ENCODE data around the gene TEKT4. TPM values are rescaled to one million over a fixed set of nuclear protein-coding genes. Genes with fewer than 3 reads are reported as not detected.
"Not testable (repeated sequence)": the region's sequence is repeated elsewhere in the genome, so short reads cannot be mapped to it uniquely, and the experiment has no call there.

The TEKT4 gene, protein sequence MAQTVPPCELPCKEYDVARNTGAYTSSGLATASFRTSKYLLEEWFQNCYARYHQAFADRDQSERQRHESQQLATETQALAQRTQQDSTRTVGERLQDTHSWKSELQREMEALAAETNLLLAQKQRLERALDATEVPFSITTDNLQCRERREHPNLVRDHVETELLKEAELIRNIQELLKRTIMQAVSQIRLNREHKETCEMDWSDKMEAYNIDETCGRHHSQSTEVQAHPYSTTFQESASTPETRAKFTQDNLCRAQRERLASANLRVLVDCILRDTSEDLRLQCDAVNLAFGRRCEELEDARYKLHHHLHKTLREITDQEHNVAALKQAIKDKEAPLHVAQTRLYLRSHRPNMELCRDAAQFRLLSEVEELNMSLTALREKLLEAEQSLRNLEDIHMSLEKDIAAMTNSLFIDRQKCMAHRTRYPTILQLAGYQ
- total RNA-seq (2014; rRNA removed; shearing (Covaris generic); ENCODE audit: low replicate concordance), result not detected in 2 replicates

DNA sequence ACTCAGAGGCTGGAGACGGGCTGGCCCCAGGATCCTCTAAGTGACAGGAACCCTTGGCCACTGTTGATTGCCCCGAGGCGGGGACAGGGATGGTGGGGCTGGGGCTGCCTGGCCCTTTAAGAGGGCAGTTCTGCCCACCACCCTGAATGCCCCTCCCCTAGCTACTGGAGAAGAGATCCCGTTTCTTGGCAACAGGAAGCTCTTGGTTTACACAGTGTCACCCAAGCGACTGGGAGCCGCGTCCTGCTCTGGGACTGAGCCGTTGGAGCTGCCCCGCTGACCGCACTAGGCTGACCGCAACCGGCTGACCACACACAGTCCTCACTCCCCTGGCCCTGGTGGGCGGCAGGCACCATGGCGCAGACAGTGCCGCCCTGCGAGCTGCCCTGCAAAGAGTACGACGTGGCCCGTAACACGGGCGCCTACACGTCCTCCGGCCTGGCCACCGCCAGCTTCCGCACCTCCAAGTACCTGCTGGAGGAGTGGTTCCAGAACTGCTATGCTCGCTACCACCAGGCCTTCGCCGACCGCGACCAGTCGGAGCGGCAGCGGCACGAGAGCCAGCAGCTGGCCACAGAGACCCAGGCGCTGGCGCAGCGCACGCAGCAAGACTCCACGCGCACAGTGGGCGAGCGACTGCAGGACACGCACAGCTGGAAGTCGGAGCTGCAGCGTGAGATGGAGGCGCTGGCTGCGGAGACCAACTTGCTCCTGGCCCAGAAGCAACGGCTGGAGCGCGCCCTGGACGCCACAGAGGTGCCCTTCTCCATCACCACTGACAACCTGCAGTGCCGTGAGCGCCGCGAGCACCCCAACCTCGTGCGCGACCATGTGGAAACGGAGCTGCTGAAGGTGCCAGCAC, at the start of gene TEKT4:
TSS of gene TEKT4 (plus strand) at position 205 of the 862 bp plus-strand sequence. CDS start at position 355, 150 bp downstream.
- H3K4me3 ChIP-seq, result no peak within 1 kb of the TSS
- peaks cover 13% of the 10 kb centered on the region for H3K27me3 ChIP-seq
- no peaks in the 10 kb centered on the region for H3K36me3 ChIP-seq
- no peak for DNase-seq
- H3K9me3 ChIP-seq, result no peaks in the 10 kb centered on the region

DNA sequence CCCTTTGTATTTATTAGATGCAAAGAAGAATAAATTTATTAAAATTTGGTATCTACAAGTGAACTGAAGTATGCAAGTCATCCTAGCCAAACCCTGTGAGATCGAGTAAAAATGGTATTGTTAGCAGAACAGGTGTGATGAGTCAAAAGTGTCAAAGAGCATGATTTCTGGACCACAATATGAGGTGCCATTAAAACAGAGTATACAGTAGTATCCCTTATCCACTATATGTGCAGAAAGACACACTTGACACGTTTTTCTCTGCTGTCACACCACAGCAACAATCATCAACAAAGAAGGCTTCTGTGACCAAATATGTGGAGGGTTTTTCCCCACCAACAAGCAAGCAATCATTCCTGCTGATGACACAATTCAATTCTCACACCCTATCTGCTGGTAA, 32.0 kb upstream of the TEKT4 start:
- H3K4me3 ChIP-seq, H3K27me3 ChIP-seq, H3K36me3 ChIP-seq, H3K9me3 ChIP-seq, DNase-seq: not testable (repeated sequence)

DNA sequence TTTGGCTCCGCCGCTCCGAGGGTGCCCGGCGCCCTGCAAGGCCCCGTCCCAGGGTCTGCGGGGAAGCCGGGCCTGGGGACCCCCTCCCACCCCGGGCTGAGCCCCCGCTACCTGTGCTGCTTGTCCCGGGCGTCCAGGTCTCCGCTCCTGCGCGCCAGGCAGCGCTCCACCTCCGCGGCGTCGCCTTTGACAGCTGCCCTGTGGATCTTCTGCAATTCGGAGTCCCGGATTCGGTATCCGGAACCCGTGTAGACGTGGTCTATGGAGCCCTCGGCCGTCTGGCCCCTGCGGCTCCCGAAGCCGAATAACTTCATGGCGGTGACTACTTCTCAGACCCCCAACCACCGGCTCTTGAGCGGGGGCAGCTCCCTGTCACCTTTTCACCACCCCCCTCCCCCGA, 14.4 kb upstream of the TEKT4 start:
- not testable (repeated sequence) for H3K27me3 ChIP-seq

DNA sequence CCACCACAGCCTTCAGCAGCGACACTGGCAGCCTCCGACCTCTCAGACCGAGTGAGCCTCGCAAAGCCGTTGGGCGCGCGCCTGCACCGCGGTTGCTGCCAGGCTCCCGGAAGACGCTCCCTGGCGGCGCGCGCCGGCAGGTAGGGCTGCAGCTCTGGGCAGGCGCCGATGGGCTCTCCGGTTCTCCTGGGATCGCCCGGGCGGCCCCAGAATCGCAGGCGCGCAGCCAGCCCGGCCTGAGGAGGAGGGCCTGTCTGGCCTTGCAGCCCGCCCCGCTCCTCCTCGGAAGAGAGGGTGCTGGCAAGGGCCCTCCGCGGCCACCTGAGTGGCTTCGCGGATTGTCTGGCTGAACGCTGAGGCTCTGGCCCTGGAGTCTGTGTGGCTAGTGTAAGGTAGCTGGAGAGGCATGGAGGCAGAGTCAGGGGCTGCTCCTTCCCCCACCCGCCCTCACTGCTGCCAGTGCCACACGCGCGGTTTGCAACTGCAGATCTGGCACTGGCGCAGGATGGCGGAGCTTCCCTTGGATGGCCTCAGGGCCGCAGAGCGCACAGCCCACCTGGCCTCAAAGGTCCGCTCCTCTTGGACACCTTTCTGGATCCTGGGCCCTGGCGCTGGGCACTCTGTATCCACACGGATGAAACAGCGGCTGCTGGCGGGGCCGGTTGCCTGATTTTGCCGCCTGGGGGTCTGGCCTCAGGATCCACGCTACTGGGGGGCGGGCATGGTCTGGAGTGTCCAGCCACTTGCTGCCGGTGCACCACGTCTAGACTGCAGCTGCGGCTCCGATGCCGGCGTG, 13.7 kb upstream of the TEKT4 start:
- not testable (repeated sequence) for H3K9me3 ChIP-seq, DNase-seq, H3K4me3 ChIP-seq, H3K36me3 ChIP-seq
- peaks cover 10% of the 10 kb centered on the region for H3K27me3 ChIP-seq

More for the DNA sequence above, 14.4 kb upstream of the TEKT4 start:
- H3K9me3 ChIP-seq, H3K4me3 ChIP-seq, DNase-seq, H3K36me3 ChIP-seq: not testable (repeated sequence)

DNA sequence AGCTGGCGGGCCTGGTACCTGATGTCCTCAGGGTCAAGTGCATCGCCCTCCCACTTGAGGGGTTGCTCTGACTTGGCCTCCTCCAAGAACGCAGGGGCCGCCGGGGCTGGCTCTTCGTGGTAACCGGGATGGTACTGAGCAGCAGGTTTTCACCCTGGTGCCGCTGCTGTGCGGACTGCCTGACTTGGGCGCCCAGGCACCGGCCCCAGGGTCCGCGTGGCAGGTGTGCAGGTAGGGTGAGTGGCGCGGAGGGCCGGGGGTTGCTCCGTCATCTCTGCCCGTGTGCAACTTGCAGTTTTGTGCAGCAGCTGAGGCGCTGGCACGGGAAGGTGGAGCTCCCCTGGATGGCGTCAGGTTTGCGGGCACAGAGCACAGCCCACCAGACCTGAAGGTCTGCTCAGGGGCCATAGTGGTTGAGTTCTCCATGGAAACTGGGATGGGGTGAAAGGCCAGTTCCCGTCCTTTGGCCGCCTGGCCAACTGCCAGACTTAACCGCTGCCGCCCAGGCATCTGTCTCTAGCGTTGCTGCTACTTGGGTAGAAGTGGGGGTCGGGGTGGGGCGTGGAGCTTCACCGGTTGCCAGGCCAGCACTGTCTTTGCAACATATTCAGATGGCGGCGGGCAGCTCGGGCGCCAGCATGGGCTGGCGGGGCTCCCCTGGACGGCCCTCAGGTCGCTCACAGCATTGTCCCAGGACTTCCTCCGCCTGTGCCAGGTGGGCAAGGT, 12.9 kb upstream of the TEKT4 start:
- DNase-seq, H3K36me3 ChIP-seq, H3K4me3 ChIP-seq, H3K9me3 ChIP-seq: not testable (repeated sequence)
- peaks cover 14% of the 10 kb centered on the region for H3K27me3 ChIP-seq

DNA sequence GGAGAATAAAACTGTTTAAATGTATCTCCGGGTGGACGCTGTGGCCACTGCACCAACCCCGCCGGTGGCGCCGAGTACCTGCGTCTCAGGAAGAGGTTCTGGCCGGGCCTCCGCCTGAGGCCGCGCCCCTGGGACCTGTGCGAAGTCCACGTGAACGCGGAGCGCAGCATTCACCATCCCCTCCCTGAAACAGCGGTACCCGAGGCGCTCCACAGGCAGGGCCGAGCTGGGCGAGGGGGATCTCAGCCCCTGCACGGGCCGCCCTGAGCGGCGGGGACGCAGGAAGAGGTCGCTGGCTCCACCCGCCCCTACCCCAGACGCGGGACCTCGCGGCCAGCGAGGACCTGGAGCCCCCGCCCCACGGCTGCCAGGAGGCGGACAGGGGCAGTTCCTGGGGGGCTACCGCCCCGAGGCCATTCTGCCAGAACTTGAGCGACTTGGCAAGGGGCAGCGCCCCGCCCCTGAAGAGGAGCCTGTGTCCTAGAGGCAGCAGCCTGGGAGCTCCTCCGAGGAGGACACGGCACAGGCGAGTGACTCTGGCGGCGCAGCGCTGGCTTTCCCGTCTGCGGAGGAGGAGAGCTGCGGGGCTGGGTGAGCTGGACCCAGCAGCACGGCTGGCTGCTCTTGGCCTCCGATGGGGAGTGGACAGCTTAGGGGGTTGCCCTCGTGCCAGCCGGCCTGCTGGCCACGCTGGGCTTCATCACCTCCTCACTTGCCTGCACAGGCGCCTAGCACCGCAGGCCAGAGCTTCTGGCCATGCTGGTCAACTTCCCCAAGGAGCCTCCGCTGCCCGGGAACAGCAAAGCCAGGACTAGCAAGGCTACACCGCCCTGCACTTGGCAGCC, 9.7 kb upstream of the TEKT4 start:
- H3K9me3 ChIP-seq, result no peaks in the 10 kb centered on the region
- H3K27me3 ChIP-seq, result peaks cover 37% of the 10 kb centered on the region
- H3K4me3 ChIP-seq, result no peak overlapping the region
- DNase-seq, result no peak
- H3K36me3 ChIP-seq, result no peaks in the 10 kb centered on the region

DNA sequence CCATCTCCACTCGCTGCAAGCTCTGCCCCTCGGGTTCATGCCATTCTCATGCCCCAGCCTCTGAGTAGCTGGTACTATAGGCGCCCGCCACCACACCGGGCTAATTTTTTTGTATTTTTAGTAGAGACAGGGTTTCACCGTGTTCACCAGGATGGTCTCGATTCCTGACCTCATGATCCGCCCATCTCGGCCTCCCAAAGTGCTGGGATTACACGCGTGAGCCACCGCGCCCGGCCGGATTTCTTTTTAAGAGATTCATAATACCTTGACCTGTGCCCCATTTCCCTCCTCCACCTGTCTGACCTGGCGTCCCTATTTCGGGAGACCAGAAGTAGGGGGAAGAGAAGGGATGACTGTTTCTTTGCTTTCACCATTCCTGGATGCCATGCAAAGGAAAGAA, 8.3 kb upstream of the TEKT4 start:
- H3K36me3 ChIP-seq, H3K9me3 ChIP-seq, H3K4me3 ChIP-seq, DNase-seq: not testable (repeated sequence)
- peaks cover 37% of the 10 kb centered on the region for H3K27me3 ChIP-seq

DNA sequence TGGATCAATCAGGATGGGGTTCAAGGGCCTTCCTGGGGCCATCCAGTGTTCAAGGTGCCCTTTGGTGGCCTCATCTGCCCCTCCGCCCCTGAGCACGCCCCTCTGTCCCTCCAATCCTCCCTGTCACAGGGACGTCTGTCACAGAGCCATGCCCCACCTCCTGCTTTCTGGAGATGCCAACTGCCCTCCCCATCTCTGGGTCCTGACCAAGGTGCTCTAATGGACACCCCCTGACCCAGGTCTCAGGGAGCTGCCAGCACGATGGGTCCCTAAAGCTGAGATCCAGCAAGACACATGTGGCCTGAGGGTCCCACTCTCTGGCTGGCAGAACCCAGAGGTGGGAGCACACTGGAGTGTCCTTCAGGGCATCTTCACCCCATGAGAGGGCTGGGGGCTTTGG, 2.1 kb upstream of the TEKT4 start:
- H3K4me3 ChIP-seq, result no peak overlapping the region
- H3K27me3 ChIP-seq, result peaks cover 32% of the 10 kb centered on the region
- H3K36me3 ChIP-seq, result no peaks in the 10 kb centered on the region

DNA sequence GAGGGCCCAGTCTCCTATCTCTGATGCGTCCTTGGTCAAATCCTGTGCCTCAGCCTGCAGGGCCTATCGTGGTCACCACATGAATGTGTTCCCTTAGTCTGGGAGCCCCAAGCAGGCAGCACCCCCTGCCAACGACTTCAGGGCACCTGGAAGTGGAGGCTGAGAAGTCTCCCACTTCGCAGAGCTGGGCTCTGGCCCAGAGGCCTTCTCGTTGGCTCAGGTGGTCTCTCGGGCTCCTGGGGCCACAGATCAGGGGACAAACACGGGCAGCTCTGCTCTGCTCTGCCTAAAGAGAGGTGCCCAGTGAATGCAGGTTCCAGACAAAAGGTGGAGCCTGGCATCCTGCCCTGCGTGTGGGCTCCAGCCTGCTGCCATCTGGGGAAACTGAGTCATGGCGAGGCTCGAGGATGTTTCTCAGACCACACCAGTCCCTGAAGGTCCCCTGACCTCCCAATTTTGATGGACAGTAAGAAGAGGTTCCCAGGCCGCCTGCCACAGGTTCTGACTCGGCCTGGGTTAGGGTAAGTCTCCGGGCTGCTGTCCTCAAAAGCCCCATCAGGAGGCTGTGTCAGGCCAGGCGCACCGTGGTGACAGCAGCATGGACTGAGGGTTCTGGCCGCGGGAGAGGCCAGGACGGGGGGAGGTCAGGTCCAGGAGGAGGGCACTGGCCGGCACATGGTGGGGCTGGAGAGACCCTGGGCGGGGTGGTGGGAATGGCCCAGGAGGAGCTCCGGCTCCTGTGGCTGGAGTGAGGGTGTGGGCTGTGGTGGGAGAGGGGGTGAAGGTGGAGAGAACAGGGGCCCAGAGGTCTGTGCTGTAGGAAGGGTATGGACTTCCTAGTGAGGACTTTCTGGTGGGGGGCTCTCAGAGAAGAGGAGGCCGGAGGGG, 1.4 kb upstream of the TEKT4 start:
- no peaks in the 10 kb centered on the region for H3K36me3 ChIP-seq
- no peaks in the 10 kb centered on the region for H3K9me3 ChIP-seq
- no peak overlapping the region for H3K4me3 ChIP-seq
- no peak for DNase-seq
- peaks cover 28% of the 10 kb centered on the region for H3K27me3 ChIP-seq

More for the DNA sequence above, 2.1 kb upstream of the TEKT4 start:
- DNase-seq, result no peak
- no peaks in the 10 kb centered on the region for H3K9me3 ChIP-seq

DNA sequence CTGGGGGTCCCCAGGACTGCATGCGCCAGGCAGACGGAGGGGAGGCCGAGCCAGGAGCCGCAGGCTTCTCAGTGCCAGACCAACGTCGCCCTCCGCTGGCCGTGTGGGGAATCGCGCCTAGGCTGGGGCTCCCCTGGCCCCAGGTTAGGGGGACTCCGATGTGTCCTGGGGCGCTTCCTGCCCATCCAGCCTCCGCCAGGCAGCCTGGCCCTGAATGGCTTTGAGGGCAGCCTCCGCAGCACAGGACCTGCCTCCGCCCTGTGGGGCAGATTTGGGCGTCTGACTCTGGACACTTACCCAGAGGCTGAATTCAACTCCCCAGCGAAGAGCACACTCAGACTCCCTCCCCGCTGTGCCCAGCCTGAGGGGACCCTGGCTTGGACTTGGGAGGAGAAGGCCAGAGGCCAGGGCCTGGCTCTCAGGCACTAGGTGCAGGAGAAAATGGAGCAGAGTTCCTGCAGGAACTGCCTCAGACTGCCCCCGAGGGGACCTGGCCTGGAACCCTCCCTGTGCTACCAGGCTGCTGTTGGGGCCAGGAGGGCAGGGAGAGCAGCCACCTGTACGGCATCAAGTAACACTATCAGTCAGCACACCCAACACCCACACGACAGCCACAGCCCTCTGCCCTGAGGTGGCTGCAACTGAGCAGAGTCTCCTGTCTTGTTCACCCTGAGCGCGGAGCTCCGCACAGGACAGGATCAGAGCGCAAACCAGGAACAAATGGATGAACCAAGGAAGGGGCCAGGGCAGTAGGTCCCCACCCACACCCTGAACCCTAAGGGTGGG, 597 bp upstream of the TEKT4 start:
- peaks cover 21% of the 10 kb centered on the region for H3K27me3 ChIP-seq
- DNase-seq, result no peak

DNA sequence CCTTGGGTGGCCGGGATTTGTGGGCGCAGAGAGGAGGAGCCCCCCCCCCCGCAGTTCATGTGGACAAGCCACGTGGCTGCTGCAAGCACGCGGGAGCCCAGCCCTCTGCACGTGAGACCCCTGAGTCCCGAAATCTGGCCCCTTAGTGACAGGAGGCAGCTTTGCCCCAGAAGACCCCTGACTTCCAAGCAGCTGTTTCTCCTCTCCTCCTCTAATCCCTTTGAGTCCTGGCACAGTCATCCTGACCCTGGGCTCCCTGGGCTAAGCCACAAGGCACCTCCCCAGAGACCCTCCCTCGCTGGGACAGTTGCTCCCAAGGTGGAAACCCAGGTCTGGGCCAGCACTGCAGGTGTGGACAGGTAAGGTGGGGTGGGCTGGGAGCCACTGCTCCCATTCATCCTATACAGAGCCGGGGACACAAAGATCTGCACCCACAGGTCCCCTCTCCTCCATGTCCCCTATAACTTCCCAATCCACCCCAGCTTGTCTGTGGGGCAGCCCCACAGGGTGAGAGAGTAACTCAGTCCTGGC, 923 bp downstream of the TEKT4 start:
- H3K27me3 ChIP-seq, result peaks cover 13% of the 10 kb centered on the region
- no peaks in the 10 kb centered on the region for H3K36me3 ChIP-seq
- DNase-seq, result no peak
- no peaks in the 10 kb centered on the region for H3K9me3 ChIP-seq
- H3K4me3 ChIP-seq, result no peak overlapping the region

More for the DNA sequence above, 597 bp upstream of the TEKT4 start:
- no peaks in the 10 kb centered on the region for H3K36me3 ChIP-seq
- H3K4me3 ChIP-seq, result no peak overlapping the region
- H3K9me3 ChIP-seq, result no peaks in the 10 kb centered on the region

DNA sequence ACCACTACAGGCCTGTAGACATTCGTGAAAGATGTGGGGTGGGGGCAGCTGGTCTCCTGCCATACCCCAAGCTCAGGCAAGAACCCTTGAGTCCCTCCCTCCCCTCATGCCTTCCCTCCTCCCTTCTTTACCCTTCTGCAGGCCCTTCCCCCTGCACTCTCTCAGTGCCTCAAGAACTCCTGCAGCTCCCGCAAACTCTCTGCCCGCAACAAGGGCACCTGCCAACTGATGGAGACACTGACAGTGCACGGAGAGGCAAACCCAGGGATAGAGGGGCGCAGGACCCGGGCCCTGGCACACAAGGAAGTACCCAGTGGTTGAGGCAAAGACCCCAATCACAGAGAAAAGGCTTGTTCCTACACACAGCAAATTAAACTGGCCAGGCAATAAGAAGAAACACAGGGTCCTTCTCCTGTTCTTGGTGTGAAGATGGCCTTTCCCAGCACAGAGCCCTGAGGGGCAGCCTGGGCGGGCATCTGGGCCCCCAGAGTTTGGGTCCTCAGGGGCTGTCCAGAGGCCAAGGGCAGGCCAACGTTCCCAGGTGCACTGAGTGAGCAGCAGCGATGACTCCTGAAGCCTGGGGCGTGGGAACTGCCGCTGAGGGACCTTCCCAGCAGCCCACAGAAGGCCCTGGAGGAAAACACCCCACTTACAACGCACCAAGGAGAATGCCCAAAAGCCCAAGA, 1.6 kb downstream of the TEKT4 start:
- DNase-seq, result no peak
- H3K9me3 ChIP-seq, result no peaks in the 10 kb centered on the region
- no peaks in the 10 kb centered on the region for H3K36me3 ChIP-seq
- peaks cover 9% of the 10 kb centered on the region for H3K27me3 ChIP-seq
- no peak overlapping the region for H3K4me3 ChIP-seq

All from MG63 (cell line).